ENCODE measurements around the gene GNGT1. TPM values are rescaled to one million over a fixed set of nuclear protein-coding genes. Genes with fewer than 3 reads are reported as not detected.

GNGT1 gene
- polyA plus RNA-seq, 1 donor from 2014 or later: not detected

DNA sequence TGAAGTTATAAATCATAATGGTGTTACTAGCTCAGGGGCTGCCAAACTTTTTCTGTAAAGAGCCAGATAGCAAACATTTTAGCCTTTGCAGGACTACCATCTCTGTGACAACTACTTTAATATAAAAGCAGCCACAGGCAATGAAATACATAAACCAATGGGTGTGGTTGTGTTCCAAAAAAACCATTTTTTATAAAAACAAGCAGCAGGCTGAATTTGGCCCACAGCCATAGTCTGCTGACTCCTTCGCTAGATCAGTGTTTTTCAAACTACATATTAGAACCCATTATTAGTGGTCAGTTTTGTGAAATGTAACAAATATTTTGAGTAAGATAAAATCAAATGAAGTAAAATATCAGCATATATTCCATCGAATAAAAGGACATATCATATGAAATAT lies 28.7 kb downstream of the GNGT1 start:
- Histone ChIP-seq H3K9me3 (ENCODE audit: low read length) (no peaks in the 10 kb centered on the region), H3K36me3 (ENCODE audit: insufficient read depth, low read length) (no peaks in the 10 kb centered on the region), H3K4me3 (ENCODE audit: low read length) (no peak overlapping the region), H3K27ac (ENCODE audit: low read length) (no peak overlapping the region), H3K4me2 (ENCODE audit: low read length) (no peak overlapping the region), H2AFZ (ENCODE audit: low read depth, low read length) (no peak overlapping the region), H3K9me2 (ENCODE audit: insufficient read depth, low read length) (no peaks in the 10 kb centered on the region), H4K20me1 (ENCODE audit: insufficient read depth) (no peaks in the 10 kb centered on the region), H3K79me2 (replicated peaks; ENCODE audit: insufficient read depth, low read length) (no peaks in the 10 kb centered on the region), H3K9ac (ENCODE audit: low read length) (no peak overlapping the region), H3F3A (ENCODE audit: insufficient read depth, low read length, poor library complexity, severe bottlenecking) (no peaks in the 10 kb centered on the region), H3K27me3 (ENCODE audit: insufficient read depth, low read depth, low read length) (no peaks in the 10 kb centered on the region)
- TF ChIP-seq RAD21 (conservative IDR thresholded peaks at IDR 0.05) (no peak), MXI1 (conservative IDR thresholded peaks at IDR 0.05; ENCODE audit: poor library complexity, severe bottlenecking) (no peak), SMC3 (conservative IDR thresholded peaks at IDR 0.05; ENCODE audit: poor library complexity) (no peak), POLR2AphosphoS5 (IDR thresholded peaks at IDR 0.05) (no peak), EZH2 (IDR thresholded peaks at IDR 0.05; ENCODE audit: borderline replicate concordance, insufficient read depth, low read length, poor library complexity, severe bottlenecking) (no peak)
- TF ChIP-seq, protein P1, sequence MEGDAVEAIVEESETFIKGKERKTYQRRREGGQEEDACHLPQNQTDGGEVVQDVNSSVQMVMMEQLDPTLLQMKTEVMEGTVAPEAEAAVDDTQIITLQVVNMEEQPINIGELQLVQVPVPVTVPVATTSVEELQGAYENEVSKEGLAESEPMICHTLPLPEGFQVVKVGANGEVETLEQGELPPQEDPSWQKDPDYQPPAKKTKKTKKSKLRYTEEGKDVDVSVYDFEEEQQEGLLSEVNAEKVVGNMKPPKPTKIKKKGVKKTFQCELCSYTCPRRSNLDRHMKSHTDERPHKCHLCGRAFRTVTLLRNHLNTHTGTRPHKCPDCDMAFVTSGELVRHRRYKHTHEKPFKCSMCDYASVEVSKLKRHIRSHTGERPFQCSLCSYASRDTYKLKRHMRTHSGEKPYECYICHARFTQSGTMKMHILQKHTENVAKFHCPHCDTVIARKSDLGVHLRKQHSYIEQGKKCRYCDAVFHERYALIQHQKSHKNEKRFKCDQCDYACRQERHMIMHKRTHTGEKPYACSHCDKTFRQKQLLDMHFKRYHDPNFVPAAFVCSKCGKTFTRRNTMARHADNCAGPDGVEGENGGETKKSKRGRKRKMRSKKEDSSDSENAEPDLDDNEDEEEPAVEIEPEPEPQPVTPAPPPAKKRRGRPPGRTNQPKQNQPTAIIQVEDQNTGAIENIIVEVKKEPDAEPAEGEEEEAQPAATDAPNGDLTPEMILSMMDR (IDR thresholded peaks at IDR 0.05; ENCODE audit: poor library complexity, severe bottlenecking): no peak
- TF ChIP-seq, protein P2, sequence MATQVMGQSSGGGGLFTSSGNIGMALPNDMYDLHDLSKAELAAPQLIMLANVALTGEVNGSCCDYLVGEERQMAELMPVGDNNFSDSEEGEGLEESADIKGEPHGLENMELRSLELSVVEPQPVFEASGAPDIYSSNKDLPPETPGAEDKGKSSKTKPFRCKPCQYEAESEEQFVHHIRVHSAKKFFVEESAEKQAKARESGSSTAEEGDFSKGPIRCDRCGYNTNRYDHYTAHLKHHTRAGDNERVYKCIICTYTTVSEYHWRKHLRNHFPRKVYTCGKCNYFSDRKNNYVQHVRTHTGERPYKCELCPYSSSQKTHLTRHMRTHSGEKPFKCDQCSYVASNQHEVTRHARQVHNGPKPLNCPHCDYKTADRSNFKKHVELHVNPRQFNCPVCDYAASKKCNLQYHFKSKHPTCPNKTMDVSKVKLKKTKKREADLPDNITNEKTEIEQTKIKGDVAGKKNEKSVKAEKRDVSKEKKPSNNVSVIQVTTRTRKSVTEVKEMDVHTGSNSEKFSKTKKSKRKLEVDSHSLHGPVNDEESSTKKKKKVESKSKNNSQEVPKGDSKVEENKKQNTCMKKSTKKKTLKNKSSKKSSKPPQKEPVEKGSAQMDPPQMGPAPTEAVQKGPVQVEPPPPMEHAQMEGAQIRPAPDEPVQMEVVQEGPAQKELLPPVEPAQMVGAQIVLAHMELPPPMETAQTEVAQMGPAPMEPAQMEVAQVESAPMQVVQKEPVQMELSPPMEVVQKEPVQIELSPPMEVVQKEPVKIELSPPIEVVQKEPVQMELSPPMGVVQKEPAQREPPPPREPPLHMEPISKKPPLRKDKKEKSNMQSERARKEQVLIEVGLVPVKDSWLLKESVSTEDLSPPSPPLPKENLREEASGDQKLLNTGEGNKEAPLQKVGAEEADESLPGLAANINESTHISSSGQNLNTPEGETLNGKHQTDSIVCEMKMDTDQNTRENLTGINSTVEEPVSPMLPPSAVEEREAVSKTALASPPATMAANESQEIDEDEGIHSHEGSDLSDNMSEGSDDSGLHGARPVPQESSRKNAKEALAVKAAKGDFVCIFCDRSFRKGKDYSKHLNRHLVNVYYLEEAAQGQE (IDR thresholded peaks at IDR 0.05; ENCODE audit: borderline replicate concordance): no peak

DNA sequence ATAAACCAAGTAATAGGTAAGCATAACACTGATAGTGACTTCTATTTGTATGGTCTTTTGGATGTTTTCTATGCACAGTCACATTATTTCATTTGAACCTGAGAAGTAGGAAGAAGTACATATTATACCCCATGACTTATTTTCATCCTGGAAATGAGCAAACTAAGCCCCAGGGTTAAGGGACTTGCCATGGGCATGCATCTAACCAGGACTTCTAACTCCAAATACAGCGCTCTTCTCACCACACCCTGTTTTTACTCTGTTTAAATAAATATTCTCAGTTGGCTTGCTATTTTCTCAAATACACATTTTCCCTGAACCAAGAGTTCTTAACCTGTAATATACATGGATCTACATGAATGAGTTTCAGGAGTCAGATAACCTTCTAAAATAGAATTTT lies 31.5 kb downstream of the GNGT1 start:
- no peaks in the 10 kb centered on the region for H3K27me3 ChIP-seq (ENCODE audit: insufficient read depth, low read depth, low read length)
- no peak overlapping the region for H2AFZ ChIP-seq (ENCODE audit: low read depth, low read length)
- H3K27ac ChIP-seq (ENCODE audit: low read length): no peak overlapping the region
- no peak for TF ChIP-seq MXI1 (conservative IDR thresholded peaks at IDR 0.05; ENCODE audit: poor library complexity, severe bottlenecking)
- no peak for TF ChIP-seq EP300 (conservative IDR thresholded peaks at IDR 0.05; ENCODE audit: poor library complexity, severe bottlenecking)
- no peak for TF ChIP-seq POLR2AphosphoS5 (IDR thresholded peaks at IDR 0.05)
- TF ChIP-seq, protein P1 (IDR thresholded peaks at IDR 0.05; ENCODE audit: poor library complexity, severe bottlenecking): no peak
- TF ChIP-seq SMC3 (conservative IDR thresholded peaks at IDR 0.05; ENCODE audit: poor library complexity): no peak
- no peak for TF ChIP-seq TAF1 (IDR thresholded peaks at IDR 0.05; ENCODE audit: low read depth)
- no peak for TF ChIP-seq EZH2 (IDR thresholded peaks at IDR 0.05; ENCODE audit: borderline replicate concordance, insufficient read depth, low read length, poor library complexity, severe bottlenecking)
- TF ChIP-seq, protein P2 (IDR thresholded peaks at IDR 0.05; ENCODE audit: borderline replicate concordance): no peak
- no peak for TF ChIP-seq RAD21 (conservative IDR thresholded peaks at IDR 0.05)
- H3K9ac ChIP-seq (ENCODE audit: low read length): no peak overlapping the region
- H3K9me2 ChIP-seq (ENCODE audit: insufficient read depth, low read length): no peaks in the 10 kb centered on the region
- no peaks in the 10 kb centered on the region for H3K9me3 ChIP-seq (ENCODE audit: low read length)
- no peaks in the 10 kb centered on the region for H3F3A ChIP-seq (ENCODE audit: insufficient read depth, low read length, poor library complexity, severe bottlenecking)
- H3K36me3 ChIP-seq (ENCODE audit: insufficient read depth, low read length): no peaks in the 10 kb centered on the region
- H3K79me2 ChIP-seq (replicated peaks; ENCODE audit: insufficient read depth, low read length): no peaks in the 10 kb centered on the region
- no peak overlapping the region for H3K4me3 ChIP-seq (ENCODE audit: low read length)
- no peaks in the 10 kb centered on the region for H4K20me1 ChIP-seq (ENCODE audit: insufficient read depth)
- no peak overlapping the region for H3K4me2 ChIP-seq (ENCODE audit: low read length)
